Right lobe of liver (tissue), 6 donors: ENCODE results near the gene HTD2. TPM values are rescaled to one million over a fixed set of nuclear protein-coding genes. Genes with fewer than 3 reads are reported as not detected.

Experiments used
- ATAC-seq, 4 donors: fragments of 200-7000 bp; cut with Tn5 transposase; one replicate each; pipeline ENCODE4 v1.9.1; 2020; ENCODE audit warnings: mild to moderate bottlenecking in 4 of 4, moderate library complexity in 4 of 4
- DNase-seq, 3 donors: peaks; one replicate each; pipeline ENCODE4 v3.0.0-alpha.2; 2020
- H3K27ac ChIP-seq, 3 donors: fragments of 200-600 bp; one replicate each; pipeline ENCODE4 v1.8.0; 2022
- H3K27me3 ChIP-seq, 2 donors: fragments of 200-600 bp; one replicate each; pipeline ENCODE4 v1.8.0; 2022
- H3K36me3 ChIP-seq, 4 donors: fragments of 200-600 bp; sonication (generic) in 1 of 4; one replicate each; pipeline versions ENCODE4 v1.5.1 to v1.8.0; 2017 to 2022; ENCODE audit warnings: control low read depth in 1 of 4
- H3K4me1 ChIP-seq, 4 donors: fragments of 200-600 bp; sonication (generic) in 1 of 4; one replicate each; pipeline versions ENCODE4 v1.5.1 to v1.8.0; 2017 to 2022; ENCODE audit warnings: control low read depth in 1 of 4
- H3K4me3 ChIP-seq, 3 donors: fragments of 200-600 bp; one replicate each; pipeline ENCODE4 v1.8.0; 2022
- H3K9me3 ChIP-seq, 4 donors: fragments of 200-600 bp; sonication (generic) in 1 of 4; one replicate each; pipeline versions ENCODE4 v1.5.1 to v1.8.0; 2017 to 2022; ENCODE audit warnings: control low read depth in 1 of 4
- CTCF ChIP-seq, 4 donors: fragments of 200-600 bp in 3 of 4; fragments of 450-650 bp in 1 of 4; IDR thresholded peaks; one replicate each; pipeline versions ENCODE4 v1.5.1 to v1.8.0; 2016 to 2022; ENCODE audit warnings: antibody characterized with exemption in 4 of 4, mild to moderate bottlenecking in 2 of 4
- POLR2A ChIP-seq: fragments of 450-650 bp; IDR thresholded peaks from one replicate; pipeline ENCODE4 v1.6.1; 2017; ENCODE audit warnings: antibody characterized with exemption, mild to moderate bottlenecking
- WGBS: methylation state at CpG from one replicate; pipeline ENCODE4 v1.1.6; 2018; ENCODE audit warnings: low coverage, low lambda C conversion rate; ENCODE audit not compliant: insufficient coverage; ENCODE audit errors: missing lambda C conversion rate; 5-methylcytosine and 5-hydroxymethylcytosine counted together
- intact Hi-C, 2 donors: fragments of 100-400 bp; cut with DNase I; formaldehyde crosslinking; loops; one replicate each; pipeline versions ENCODE4 v1.11.2 to v1.14.1; 2022
- total RNA-seq, 6 experiments: library from RNA; depleted of rRNA in 2 of 6; stranded (reverse); fragments of >200 nt in 2 of 6; fragmentation: NEBNext Ultra II Directional in 3 of 6; extraction: Animal tissue kit (Norgen Biotek cat#: 25700) in 3 of 6; gene quantifications; one replicate each; pipeline versions ENCODE4 v1.1.0 to v1.2.4, GENCODE V29; 2016 to 2023
- donor health status: DM: no; HTN: yes; CAD: no.
- donor health status: DM: no; HTN: no; CAD: no.
- donor health status: DM: no; HTN: no; CAD: no.
- donor health status: DM: no; HTN: yes; CAD: no.
- donor health status: DM: no; HTN: yes; CAD: no.

The HTD2 gene
- total RNA-seq, 6 experiments from 2014 or later: 6.1 to 9.9 (median 8.5) TPM

- Histone ChIP-seq H3K27ac (no peak overlapping the region), H3K9me3 (no peaks in the 10 kb centered on the region), H3K4me3 (no peak overlapping the region), H3K4me1 (peaks cover 0 to 16% (median 6%) of the 10 kb centered on the region in 4 donors), H3K36me3 (no peaks in the 10 kb centered on the region), H3K27me3 (no peaks in the 10 kb centered on the region)
- DNase-seq (no peak), ATAC-seq (no peak)
- no peak for TF ChIP-seq CTCF (IDR thresholded peaks at IDR 0.05)
- TF ChIP-seq POLR2A: no peak
- intact Hi-C loops: no loop called here
- WGBS: 90% methylated on average over 3 of the region's 8 CpGs
Observed at GRCh38 chr3:58326267-58326900, 20.1 kb downstream of the HTD2 start.

- H3K4me1 ChIP-seq: peaks cover 0 to 18% (median 7%) of the 10 kb centered on the region in 4 donors
- intact Hi-C loops: no loop called here
- no peak for DNase-seq
- no peaks in the 10 kb centered on the region for H3K36me3 ChIP-seq
- TF ChIP-seq CTCF (IDR thresholded peaks at IDR 0.05) (no peak), POLR2A (no peak)
- no peak for ATAC-seq
- H3K27ac ChIP-seq: no peak overlapping the region
- no peak overlapping the region for H3K4me3 ChIP-seq
- 87% methylated on average over 8 of the region's 8 CpGs for WGBS
- H3K9me3 ChIP-seq: no peaks in the 10 kb centered on the region
- no peaks in the 10 kb centered on the region for H3K27me3 ChIP-seq
Observed at GRCh38 chr3:58329150-58329921, 23.0 kb downstream of the HTD2 start.

- 84% methylated on average over 5 of the region's 5 CpGs for WGBS
Observed at GRCh38 chr3:58329922-58330413, 23.6 kb downstream of the HTD2 start.

GRCh38 chr3:58331593-58332152, 25.4 kb downstream of the HTD2 start:
- H3K4me3 ChIP-seq: no peak overlapping the region
- peaks cover 0 to 21% (median 8%) of the 10 kb centered on the region in 4 donors for H3K4me1 ChIP-seq
- WGBS: 68% methylated on average over 4 of the region's 4 CpGs
- H3K9me3 ChIP-seq: no peaks in the 10 kb centered on the region
- intact Hi-C loops: loop anchor here in 1 of 2 donors (5.0 kb wide), 1 partner anchor 86 kb away; no protein-coding TSS in a partner anchor
- ATAC-seq (no peak), DNase-seq (no peak)
- no peak overlapping the region for H3K27ac ChIP-seq
- no peak for TF ChIP-seq POLR2A
- TF ChIP-seq CTCF (IDR thresholded peaks at IDR 0.05): no peak
- no peaks in the 10 kb centered on the region for H3K27me3 ChIP-seq
- no peaks in the 10 kb centered on the region for H3K36me3 ChIP-seq

More at GRCh38 chr3:58329922-58330413, 23.6 kb downstream of the HTD2 start:
- H3K27me3 ChIP-seq: no peaks in the 10 kb centered on the region
- DNase-seq (no peak), ATAC-seq (no peak)
- H3K27ac ChIP-seq: no peak overlapping the region
- no peak for TF ChIP-seq CTCF (IDR thresholded peaks at IDR 0.05)
- no peak for TF ChIP-seq POLR2A
- H3K9me3 ChIP-seq: no peaks in the 10 kb centered on the region
- no peaks in the 10 kb centered on the region for H3K36me3 ChIP-seq
- H3K4me3 ChIP-seq: no peak overlapping the region
- intact Hi-C loops: loop anchor here in 1 of 2 donors (5.0 kb wide), 1 partner anchor 87 kb away; no protein-coding TSS in a partner anchor
- peaks cover 0 to 20% (median 9%) of the 10 kb centered on the region in 4 donors for H3K4me1 ChIP-seq
